C1 segment of cervical spinal cord (tissue), 14 donors: Measurements from ENCODE around the gene DPY19L1.
"Not testable (repeated sequence)": the region's sequence is repeated elsewhere in the genome, so short reads cannot be mapped to it uniquely, and the experiment has no call there.

Source experiments
- DNase-seq, 14 donors: peaks; one replicate each; lab custom pipeline; 2025; lab: John Stamatoyannopoulos, UW

DPY19L1 gene

DNA sequence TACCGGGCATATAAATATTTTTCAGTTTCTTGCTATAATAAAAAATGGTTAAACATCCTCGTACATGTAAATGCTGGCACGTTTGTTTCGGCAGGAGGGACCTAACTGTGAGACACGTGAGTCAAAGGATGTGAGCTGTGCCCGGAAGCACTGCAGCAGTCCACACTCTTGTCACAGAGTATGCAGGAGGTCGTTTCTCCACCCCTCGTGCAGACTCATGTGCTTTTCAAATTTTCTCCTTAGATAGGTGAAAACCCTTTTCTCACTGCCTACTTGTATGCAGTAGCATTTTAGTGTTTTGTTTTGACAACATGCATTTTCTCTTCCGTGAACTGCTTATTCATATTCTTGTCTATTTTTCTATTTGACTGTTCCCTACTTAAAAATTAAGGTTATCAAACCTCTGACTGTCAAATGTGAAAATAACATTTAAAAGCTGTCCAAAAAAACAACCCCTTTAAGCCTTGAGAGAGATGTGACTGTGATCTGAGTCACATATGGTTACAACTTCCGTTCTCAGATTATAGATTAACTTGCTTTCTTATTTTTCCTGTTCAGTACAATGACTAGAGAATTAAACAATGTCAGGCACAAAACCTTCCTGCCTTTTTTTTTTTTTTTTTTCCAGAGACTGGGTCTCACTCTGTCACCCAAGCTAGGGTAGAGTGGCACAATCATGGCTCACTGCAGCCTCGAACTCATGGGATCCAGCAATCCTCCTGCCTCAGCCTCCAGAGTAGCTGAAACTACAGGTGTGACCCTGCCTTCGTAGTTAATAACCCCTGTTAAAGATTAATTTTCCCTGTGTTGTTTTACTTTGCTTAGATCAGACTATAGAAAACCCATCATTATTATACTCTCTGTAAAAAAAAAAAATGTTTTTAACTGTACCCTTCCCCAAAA is 45.1 kb downstream of the DPY19L1 start:
- DNase-seq: no peak

DNA sequence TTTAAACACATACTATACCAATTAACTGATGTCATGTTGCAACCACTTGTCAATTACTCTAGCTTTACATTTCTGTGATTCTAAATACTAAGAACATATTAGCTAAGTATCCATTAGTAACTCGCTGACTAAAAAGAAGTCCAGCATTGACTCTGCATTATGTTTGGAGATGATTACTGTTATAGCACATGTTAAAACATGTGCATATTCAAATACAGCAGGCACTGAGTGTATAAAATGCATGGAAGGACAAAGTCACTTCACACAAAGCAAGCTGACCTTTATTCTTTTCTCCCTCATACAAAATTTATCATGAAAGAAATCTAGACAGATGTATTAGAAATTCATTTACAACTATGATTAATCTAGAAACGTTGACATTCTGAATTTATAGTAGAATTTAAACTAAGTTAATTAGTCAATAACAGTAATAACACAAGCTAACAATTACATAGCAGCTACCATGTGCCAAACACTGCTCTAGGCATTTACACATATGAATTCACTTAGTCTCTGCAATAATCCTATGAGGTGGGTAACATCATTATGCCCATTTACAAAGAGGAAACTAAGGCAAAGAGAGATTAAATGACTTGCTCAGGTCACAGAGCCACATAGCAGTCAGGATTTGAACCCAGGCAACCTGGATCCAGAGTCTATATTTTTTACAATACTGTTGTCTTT is 48.7 kb downstream of the DPY19L1 start:
- not testable (repeated sequence) for DNase-seq

DNA sequence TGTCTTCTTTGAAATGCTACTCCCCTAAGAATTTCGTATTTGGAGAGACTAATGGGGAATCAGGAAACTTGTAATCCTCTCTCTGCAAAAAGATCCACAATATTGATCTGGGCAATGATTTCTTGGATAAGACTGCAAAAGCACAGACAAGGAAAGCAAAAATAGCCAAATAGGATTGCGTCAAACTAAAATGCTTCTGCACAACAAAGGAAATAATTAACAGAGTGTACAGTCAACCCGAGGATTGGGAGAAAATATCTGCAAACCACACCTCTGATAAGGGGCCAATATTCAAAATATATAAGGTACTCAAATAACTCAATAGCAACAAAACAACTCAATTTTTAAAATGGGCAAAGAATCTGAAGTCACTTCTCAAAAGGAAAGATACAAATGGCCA is 52.1 kb downstream of the DPY19L1 start:
- DNase-seq: not testable (repeated sequence)

DNA sequence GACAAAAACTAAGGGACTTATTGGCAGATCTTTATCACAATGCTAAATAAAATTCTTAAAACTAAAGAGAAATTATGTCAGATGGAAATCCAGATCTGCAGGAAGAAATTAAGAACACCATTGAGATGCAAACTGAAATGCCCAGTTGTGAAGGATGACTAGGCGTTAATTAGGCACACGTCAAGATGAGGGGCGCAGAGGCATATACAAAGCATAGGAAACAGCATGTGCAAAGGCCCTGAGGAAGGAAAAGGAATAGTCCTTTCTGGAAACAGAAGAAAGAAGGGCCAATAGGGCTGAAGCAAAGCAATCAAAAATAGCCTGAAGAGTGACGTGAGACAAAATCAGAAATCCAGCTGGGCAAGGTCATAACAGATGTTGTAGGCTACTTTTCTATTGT is 53.1 kb downstream of the DPY19L1 start:
- not testable (repeated sequence) for DNase-seq

DNA sequence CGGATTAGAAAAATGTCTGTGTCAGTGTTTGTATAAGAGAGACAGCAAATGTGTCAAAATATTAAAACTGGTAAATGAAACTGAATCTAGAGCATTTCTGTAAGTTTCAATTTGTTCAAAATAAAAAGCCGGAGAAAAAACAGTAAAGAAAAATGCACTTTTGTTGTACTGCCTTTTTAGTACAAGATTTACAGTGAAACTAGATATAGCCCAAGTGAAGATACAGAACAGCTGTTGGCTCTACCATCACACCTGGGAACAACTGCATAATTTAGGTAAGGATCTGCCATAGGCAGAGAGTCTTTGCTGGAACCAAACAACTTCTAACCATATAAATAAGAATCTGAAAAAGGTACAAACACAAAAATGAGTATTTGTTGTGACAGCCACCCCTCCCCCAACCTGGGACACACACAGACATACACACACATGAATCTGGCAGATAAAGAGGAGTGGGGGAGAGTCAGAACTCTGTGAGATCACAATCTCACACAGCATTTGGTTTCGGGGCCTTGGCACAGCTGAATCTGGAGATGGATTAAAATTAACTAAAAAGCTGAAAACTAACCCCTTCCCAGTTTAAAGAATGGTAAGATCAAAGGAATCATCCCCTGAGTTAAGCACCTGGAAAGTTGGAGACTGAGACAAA is 54.8 kb downstream of the DPY19L1 start:
- no peak for DNase-seq

DNA sequence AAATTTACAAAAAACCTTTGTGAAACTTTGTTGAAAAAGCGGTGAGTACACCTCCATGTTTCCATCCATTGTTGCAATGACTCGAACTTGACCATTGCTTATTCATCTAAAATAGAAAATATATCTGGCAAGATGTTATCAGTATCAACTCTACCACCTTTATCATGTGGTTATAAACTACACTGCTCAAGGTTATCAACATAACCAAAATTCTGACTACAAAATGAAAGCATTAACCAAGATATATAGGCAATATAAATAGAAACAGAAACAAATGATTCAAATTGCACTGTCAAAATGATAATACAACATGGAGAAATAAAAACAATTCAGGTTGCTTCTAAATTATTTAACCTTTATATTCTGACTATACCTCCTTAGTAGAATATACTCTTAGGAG is 58.2 kb downstream of the DPY19L1 start:
- not testable (repeated sequence) for DNase-seq

DNA sequence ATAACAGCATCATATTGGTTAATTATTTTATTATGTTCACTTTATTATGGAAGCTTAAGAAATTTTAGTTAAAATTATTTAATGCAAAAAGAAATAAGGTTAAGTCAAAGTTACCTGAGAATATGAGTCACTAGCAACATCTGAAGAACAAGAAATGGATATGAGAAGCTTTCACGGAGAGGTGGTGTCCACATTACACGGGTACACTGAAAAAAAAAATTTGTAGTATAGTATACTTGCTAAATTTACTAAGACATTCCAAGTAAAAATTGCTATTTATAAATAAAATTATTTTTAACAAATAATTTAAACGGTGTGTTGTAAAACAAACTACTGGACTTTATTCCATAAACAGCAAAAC is 63.9 kb downstream of the DPY19L1 start:
- DNase-seq: no peak

DNA sequence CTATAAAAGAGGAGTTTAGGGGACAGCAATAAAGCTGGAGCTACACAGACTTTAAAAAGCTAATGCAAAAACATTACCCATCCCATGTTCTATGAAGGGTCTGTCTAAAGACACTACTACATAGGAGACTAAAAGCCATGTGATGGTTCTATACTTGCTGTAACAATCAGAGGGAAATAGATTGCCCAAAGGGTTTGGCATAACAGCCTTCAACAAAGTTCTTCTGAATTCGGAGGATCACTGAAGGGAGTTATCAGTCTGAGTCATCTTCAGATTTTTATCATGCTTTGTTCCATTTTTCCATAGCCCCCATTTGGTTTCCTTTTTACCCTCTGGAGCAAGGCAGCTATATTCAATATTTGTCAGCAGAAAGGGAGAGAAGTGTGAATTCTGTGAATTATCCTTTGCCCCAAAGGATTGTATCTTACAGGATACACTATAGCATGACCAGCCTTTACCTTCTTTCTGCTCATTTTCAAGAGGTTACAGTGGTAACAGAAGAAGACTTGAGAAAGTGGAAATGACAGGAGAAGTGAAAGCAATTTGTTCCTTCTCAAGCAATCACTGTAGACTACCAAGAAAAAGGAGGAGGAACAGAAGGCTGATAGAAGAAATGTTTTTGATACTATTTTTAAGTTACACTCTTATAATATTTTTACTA is 64.4 kb downstream of the DPY19L1 start:
- not testable (repeated sequence) for DNase-seq

DNA sequence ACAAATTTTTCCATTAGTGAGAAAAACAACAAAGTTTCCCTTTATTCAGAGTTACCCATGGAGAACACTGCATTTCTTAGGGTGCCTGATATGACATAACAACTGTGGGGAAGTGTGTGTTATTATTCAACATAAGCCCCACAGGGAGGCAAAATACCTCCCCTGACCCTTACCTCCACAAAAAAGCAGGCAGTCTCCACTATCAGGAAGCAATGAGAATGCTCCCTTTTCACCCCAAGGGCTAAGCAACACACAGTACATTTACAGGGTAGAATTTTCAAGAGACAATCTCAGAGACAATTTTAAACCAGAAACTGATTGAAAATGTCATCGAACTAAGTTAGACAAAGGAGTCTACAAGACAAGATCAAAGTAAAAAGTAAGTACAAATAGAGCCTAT is 69.5 kb downstream of the DPY19L1 start:
- DNase-seq: not testable (repeated sequence)

DNA sequence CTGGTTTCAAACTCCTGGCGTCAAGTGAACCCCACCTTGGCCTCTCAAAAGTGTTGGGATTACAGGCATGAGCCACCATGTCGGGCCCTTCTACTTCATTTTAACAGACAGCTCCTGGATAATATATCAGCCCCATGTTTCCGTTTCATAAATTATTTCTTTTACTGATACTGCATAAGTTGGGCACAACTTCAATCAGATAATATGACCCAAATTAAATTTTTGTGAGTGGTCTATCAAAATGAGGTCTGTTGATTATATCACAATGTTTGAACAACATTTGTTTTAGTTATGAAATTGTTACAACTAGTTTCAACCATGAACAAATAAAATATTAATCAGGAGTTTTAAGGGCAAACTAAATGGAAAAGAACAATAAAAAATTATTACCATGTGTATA is 70.8 kb downstream of the DPY19L1 start:
- DNase-seq: not testable (repeated sequence)

DNA sequence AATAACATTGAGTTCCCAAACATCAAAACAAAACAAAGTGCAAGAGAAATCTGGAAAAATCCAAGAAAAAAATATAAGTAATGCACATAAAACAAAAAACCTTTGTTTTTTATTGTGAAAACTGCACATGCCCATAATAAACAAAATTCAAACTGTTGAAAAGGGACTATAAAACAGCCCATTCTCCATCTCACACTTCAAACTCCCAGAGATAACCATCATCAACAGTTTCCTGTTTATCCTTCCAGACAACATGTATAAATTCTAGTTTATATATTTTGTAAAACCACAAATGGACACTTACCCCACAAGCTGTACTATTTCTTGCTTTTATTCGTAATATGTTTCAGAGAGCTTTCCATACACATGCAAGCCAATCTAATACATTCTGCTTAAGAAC is 79.3 kb downstream of the DPY19L1 start:
- no peak for DNase-seq

DNA sequence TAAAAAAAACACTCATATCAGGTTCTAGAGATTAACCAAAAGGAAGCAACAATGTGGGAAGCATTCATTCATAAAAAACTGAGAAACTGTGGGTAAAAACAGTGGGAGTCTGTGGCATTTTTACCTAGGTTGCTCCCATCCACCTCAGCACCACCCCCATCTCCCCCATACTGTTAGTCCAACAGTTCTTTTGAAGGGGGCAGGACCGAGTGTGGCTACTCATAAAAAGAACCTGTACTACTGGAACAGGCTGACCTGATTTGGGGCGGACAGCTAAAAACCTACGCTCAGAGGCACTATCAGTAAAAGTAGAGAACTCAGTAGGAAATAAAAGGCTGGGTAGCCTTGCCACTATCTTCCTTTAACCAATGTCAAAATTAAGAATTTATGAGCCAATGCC is 84.5 kb downstream of the DPY19L1 start:
- no peak for DNase-seq

DNA sequence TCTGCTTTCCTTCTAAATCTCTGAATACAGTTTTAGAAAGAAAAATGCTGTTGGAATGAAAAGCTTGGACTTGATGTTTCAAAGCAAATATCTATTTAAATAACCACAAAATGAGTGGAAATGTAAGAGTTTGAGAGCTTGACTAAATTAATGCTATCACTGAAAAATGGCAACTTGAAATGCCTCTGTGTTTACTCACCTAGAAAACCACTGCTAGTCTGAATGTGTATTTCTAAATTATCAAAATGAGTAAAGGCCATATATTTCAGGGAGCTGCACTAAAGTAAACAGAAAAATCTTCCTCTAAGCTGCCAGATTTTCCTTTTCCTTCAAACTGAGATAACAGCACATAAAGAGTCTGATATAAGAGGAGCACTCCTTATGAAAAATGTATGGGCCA is 87.9 kb downstream of the DPY19L1 start:
- DNase-seq: no peak

DNA sequence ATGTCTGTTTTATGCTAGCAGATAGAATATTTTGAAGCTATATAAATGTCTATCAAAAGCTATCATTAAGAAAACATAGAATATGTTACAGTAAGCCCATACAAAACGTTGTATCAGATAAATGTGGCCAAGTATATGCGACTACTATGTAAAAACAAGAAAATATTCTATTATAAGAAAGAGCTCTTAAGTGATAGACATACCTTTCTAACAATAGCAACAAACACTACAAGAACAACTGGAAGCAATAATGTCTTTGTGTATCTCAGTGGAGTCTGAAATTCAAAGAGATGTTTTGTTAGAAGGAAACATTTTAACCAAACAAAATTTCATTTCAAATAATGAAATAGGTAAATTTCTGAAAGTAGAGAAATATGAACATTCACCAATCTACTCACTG is 89.9 kb downstream of the DPY19L1 start:
- not testable (repeated sequence) for DNase-seq

DNA sequence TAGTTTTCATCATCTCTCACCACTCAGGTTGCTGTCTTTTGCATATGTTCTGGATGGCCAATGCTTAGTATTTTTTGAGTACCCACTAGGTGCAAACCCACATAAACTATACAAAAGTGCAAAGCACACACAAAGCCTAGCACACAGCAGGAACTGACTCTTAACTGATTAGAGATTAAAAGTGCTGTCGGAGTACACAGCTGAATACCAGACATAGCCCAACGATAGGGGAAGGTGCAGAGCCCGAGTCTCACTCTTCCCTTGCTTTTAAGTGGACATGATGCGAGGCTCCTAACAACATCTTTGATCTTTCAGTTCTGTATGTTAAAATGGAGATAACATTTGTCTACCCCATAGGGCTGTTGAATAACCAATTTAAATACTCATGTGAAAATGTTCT is 90.8 kb downstream of the DPY19L1 start:
- DNase-seq: no peak

DNA sequence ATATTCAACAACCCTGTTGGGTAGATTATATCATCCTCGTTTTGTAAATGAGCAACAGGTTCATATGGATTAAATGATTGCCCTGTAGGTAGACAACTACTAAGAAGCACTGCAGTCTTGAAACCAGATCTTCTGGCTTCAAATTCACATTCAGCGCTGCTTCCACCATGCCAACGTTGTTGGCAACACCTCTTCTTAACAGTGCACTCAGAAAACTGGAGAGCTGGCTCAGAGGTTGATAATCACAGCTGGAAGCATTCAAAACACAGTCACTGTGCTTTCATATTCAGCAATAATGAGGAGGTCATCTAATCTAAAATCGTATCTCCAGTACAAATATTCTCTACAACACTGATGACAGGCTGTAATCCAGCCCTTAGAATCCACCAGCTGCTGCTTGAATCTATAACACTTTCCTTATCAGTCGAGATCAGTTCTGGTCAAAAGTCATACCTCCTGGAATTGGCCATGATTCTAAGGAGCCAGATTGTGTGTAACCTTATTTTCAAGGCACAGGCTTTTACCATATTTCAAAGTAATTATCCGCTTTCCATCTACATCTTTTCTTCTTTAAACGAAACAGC is 91.3 kb downstream of the DPY19L1 start:
- not testable (repeated sequence) for DNase-seq

DNA sequence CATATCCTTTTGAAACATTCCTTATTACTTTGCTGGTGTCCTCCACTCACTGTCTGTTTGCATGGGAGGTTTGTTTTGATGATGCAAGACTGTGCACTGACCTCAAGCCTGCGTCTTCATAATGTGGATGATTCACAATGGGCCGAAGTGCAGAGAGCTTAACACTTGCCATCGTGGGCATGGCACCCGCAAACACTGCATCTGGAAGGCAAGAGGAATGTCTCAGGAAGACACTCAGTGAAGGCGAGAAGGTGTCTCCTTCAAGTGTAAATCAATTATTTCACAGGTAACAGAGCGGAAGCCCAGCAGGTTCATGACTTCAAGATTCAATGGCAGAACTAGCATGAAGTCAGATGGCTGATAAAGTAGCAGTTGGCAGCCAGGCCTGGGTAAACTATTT is 98.1 kb downstream of the DPY19L1 start:
- DNase-seq: no peak

DNA sequence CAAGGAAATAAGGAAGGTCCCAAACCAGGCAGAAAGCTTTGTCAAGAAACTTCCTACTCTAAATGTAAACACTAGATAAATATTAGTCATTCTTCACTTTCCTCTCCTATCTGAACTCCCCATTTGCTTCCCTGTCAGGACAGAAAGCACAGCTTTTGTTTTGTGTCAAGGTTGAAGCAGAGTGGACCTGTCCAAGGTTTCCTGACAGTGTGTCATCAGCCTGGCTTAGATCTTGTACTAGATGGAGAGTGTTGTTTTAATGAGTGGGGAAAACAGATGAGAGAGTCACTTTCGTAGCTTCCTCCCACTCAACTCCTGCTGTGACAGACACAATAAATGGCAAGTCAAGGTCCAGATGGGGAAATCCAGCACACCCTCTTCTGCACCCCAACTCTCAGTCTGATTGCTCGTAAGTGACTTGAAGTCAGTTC is 101.5 kb downstream of the DPY19L1 start:
- not testable (repeated sequence) for DNase-seq

DNA sequence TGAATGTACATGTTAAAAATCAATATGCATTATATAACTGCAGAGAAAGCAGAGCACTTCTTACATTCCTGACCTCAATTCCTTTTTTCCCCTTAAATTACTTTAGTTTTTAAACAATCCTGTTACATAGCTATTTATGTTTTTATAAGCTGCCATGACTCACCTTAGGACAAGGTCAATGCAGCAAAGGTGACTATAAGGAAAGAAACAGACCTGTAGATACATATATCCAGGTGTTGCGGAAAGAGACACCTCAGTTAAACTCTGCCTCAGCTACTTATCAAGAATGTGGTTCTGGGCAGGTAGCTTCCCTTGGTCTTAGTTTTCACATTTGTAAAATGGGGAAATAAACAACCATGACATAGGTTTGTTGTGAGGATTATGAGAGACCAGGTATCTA is 105.5 kb downstream of the DPY19L1 start:
- no peak for DNase-seq

DNA sequence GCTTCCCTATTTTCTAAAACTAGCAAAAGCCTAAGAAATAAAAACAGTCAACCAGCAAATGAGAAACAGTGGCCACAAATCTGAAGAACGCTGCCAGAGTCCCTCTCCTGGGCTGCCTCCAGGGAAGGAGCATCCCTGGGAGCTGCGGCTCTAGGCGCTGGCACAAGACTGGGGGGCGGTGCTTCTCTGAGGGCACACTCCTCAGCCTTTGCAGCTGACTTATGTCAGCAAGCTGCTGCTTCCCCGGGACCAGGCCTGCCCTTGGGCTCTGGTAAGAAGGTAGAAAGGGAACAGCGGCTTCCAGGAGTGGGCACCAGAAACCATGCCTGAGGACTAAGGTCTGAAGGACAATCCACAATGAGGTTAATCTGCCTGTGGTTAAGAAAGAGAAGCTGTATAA is 107.5 kb downstream of the DPY19L1 start:
- DNase-seq: peak in 5 of 14 donors; percentile 4 to 17 (median 11)

DNA sequence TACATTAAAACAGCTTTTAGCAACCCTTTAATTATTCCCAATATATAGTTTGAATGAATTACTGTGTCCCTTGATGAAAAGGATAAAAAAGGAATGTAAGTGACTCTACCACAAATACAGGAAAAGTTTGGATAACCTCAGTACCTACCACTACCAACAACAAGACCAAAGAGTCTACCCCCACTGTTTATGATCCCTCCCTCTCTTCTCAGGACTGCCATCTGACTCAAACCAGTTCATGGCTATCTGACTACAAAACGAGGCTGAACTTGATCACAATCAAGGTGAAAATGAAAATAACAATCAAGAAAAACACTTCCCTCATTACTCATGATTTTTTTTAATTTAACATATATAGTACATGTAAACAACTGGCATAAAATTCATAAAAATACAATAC is 108.7 kb downstream of the DPY19L1 start:
- DNase-seq: no peak
